GM19238 (cell line): ENCODE data around the gene ULK4.
"Not testable (repeated sequence)": the region's sequence is repeated elsewhere in the genome, so short reads cannot be mapped to it uniquely, and the experiment has no call there.

Source experiments
- DNase-seq: peaks from one replicate; pipeline ENCODE4 v3.0.0; 2011; ENCODE audit warnings: low spot score; ENCODE audit not compliant: insufficient read length

ULK4 gene

GRCh38 chr3:41507336-41508062 lies 454.4 kb downstream of the ULK4 start:
- no peak for DNase-seq

GRCh38 chr3:41503998-41504623 lies 457.8 kb downstream of the ULK4 start:
- no peak for DNase-seq

- no peak for DNase-seq
These were observed 459.4 kb downstream of the ULK4 start for GRCh38 chr3:41502481-41502880.

GRCh38 chr3:41502023-41502422 lies 459.9 kb downstream of the ULK4 start:
- DNase-seq = no peak

- DNase-seq = no peak
These were observed 463.1 kb downstream of the ULK4 start for GRCh38 chr3:41498847-41499246.

- DNase-seq = no peak
These were observed 471.5 kb downstream of the ULK4 start for GRCh38 chr3:41490360-41490759.

GRCh38 chr3:41489231-41489630 lies 472.7 kb downstream of the ULK4 start:
- no peak for DNase-seq

GRCh38 chr3:41488501-41488900 lies 473.4 kb downstream of the ULK4 start:
- DNase-seq = no peak

- no peak for DNase-seq
These were observed 476.4 kb downstream of the ULK4 start for GRCh38 chr3:41485484-41485883.

GRCh38 chr3:41482134-41482533 lies 479.8 kb downstream of the ULK4 start:
- no peak for DNase-seq

GRCh38 chr3:41478278-41478677 lies 483.6 kb downstream of the ULK4 start:
- DNase-seq = no peak

GRCh38 chr3:41477399-41478014 lies 484.4 kb downstream of the ULK4 start:
- DNase-seq = no peak

- DNase-seq = no peak
These were observed 492.8 kb downstream of the ULK4 start for GRCh38 chr3:41469083-41469482.

GRCh38 chr3:41467481-41467880 lies 494.4 kb downstream of the ULK4 start:
- DNase-seq = no peak

- DNase-seq = no peak
These were observed 497.0 kb downstream of the ULK4 start for GRCh38 chr3:41464858-41465257.

GRCh38 chr3:41464401-41464800 lies 497.5 kb downstream of the ULK4 start:
- no peak for DNase-seq

- DNase-seq = no peak
These were observed 499.7 kb downstream of the ULK4 start for GRCh38 chr3:41462103-41462691.

GRCh38 chr3:41460736-41461135 lies 501.2 kb downstream of the ULK4 start:
- DNase-seq = no peak

- no peak for DNase-seq
These were observed 504.7 kb downstream of the ULK4 start for GRCh38 chr3:41457176-41457575.

- no peak for DNase-seq
These were observed 505.7 kb downstream of the ULK4 start for GRCh38 chr3:41456162-41456561.

- not testable (repeated sequence) for DNase-seq
These were observed 508.3 kb downstream of the ULK4 start for GRCh38 chr3:41453618-41454017.
